Stimulated activated CD8-positive, alpha-beta memory T cell treated with anti-CD3 and anti-CD28 coated beads, Interleukin-7, amount 100 ng/mL, for 1 hour (primary cell): ENCODE results near the gene CPNE9.

ENCODE experiments used
- DNase-seq, 2 donors: peaks; one replicate each; pipeline ENCODE4 v3.0.0-alpha.2; 2020; ENCODE audit warnings: low read depth in 2 of 2

The CPNE9 gene, protein sequence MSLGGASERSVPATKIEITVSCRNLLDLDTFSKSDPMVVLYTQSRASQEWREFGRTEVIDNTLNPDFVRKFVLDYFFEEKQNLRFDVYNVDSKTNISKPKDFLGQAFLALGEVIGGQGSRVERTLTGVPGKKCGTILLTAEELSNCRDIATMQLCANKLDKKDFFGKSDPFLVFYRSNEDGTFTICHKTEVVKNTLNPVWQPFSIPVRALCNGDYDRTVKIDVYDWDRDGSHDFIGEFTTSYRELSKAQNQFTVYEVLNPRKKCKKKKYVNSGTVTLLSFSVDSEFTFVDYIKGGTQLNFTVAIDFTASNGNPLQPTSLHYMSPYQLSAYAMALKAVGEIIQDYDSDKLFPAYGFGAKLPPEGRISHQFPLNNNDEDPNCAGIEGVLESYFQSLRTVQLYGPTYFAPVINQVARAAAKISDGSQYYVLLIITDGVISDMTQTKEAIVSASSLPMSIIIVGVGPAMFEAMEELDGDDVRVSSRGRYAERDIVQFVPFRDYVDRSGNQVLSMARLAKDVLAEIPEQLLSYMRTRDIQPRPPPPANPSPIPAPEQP

DNA sequence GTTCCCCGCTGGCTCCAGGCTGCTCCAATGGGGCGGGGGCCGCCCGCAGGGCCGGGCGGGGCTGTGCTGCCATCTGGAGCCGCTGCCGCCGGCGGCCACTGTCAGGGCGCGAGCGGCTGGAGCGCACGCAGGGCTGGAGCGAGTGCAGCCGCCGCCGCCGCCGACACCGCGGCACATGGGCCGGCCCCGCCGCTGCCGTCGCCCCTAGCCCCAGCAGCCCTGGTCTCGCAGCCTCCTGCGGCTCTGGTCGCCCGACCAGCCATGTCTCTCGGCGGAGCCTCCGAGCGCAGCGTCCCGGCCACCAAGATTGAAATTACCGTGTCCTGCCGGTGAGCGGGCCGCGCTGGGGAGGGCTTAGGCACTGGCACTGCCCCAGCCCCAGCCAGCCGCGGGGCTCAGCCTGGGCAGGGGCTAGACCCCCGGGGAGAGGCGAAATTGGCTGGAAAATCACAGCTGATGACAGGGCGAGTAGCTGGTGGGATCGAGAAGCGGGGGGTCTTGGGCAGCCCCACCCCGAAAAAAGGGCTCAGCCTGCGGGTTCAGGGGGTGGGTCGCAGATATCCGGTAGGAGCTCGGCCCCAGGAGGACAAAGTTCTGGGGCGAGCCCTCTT, at the start of gene CPNE9:
Gene CPNE9 (plus strand): TSS at position 98 of the 611 bp plus-strand sequence. CDS start 164 bp downstream, at position 262.
- no peak for DNase-seq

DNA sequence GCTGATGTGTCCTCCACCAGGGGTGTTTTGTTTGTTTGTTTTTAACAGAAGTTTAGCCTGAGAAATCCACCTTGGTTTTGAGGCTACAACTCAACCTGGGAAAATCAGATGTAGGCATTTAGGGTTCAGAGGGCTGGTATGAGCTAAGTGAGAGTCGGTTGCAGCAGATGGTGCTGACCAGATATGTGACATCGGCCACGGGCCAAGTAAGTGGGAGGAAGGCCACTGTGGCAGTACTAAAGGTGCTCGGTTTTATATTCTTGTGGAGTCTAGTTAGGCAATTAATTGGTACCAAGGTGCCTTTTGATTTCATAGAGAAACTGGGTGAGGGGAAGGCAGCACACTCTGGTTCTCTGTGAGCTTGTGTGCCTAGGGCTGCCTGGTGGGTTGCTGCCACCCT, 43.8 kb upstream of the CPNE9 start:
- no peak for DNase-seq

DNA sequence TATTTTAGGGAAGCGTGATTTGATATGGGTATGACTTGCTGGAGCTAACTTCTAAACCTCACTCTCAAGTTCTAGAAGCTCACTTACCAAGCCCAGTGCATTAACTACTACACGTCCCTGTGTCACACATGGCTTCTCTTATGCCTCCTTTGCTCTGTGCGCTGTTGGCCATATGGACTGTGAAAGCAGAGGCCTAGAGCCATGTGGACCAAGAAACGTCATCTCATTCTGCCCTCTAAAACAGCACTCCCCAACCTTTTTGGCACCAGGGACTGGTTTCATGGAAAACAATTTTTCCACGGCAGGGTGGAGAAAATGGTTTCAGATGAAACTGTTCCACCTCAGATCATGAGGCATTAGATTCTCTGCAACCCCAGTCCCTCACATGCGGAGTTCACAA, 42.7 kb upstream of the CPNE9 start:
- DNase-seq = no peak

DNA sequence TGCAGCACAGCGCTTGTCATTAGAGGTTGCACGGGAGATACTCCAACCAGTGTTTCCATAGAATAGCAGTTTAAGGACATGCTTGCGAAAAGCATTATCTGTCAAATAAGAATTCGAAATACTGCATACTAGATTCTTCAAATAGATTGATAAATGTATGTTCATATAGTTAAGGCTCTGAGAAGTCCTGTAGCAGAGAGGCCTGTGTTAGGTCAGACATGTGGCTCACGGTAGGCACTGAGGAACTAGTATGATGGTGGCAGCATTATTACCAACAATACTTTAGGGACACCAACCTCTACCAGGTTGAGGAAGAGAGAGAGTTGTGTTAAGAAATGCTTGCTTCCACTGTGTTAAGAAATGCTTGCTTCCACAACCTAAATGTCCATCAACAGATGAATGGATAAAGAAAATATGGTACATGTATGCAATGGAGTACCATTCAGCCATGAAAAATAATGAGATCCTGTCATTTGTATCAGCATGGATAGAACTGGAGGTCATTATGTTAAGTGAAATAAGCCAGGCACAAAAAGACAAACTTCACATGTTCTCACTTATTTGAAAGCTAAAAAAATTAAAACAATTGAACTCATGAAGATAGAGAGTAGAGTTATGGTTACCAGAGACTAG, 39.4 kb upstream of the CPNE9 start:
- DNase-seq = no peak

GRCh38 chr3:9666704-9667445, 36.8 kb upstream of the CPNE9 start:
- no peak for DNase-seq

GRCh38 chr3:9669277-9669676, 34.4 kb upstream of the CPNE9 start:
- no peak for DNase-seq

- no peak for DNase-seq
Observed at GRCh38 chr3:9669720-9670432, 33.8 kb upstream of the CPNE9 start.

GRCh38 chr3:9673082-9673481, 30.6 kb upstream of the CPNE9 start:
- DNase-seq = no peak

- DNase-seq = no peak
Observed at GRCh38 chr3:9673752-9674151, 29.9 kb upstream of the CPNE9 start.

- no peak for DNase-seq
Observed at GRCh38 chr3:9675736-9676290, 27.8 kb upstream of the CPNE9 start.

GRCh38 chr3:9676785-9677184, 26.8 kb upstream of the CPNE9 start:
- DNase-seq = no peak

GRCh38 chr3:9678493-9678892, 25.1 kb upstream of the CPNE9 start:
- no peak for DNase-seq

DNA sequence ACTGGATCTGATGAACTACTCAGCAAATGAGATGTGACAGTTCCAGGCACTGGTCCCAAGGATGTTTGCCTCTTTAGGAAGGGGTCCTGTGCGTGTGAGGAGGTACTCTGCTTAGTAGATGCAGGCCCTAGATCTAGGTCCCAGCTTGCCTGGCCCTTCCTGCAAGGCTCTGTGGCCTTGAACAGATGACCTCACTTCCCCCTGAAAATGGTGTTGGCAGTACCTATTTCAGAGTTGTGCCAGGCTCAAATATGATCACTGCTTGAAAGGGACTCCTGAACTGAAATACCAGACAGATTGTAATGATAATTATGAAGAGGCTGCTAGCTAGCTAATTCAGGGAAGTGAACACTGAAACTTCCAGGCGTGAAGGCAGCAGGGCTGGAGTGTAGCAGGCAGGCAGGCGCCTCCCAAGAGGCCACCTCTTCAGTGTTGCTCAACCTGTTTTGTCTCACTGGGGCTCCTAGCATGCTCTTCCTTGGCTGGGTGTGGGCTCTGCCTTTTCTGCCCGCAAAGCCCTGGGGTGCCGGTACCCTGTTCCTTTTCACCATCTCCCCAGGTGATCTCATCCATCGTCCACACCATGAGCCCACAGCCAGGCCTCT, 24.1 kb upstream of the CPNE9 start:
- no peak for DNase-seq

GRCh38 chr3:9681011-9681722, 22.5 kb upstream of the CPNE9 start:
- DNase-seq = no peak

GRCh38 chr3:9681723-9682081, 21.9 kb upstream of the CPNE9 start:
- DNase-seq = no peak

DNA sequence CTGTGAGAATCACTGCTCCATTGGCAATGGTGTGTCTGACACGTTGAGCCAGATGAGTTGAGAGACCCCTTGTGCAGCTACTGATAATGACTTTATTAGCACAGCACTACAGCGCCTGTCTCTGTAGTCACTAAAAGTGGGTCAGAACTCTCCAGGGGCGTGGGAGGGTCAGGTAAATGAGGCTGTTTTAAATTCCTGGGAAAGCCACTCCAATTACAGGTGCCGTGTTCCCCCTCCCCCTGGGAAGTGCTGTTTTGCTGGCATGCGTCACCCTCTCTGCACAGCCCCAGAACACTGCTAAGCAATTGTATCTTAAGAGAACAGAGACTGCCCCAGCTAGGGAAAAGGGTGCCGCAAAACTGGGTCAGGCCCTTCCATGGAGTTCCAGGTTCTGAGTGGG, 21.5 kb upstream of the CPNE9 start:
- no peak for DNase-seq

DNA sequence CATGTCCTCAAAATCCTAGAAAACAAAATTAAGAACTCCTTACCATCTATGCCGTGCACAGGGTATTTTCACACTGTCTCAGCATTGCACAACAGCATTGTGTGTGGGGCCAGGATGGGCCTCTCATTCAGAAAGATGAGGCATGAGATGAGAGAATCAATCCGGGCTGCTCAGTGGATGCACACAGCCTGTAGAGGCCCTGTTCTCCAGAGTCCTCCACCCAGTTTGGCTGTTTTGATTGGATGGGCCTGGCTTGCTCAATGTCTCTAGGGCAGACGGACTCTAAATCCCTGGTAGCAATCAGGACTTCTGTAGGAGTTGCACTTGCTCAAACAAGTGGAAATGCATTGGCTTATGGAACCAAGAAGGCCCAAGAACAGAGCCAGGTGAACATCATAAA, 20.2 kb upstream of the CPNE9 start:
- no peak for DNase-seq

- no peak for DNase-seq
Observed at GRCh38 chr3:9685216-9686049, 18.2 kb upstream of the CPNE9 start.

- DNase-seq = no peak
Observed at GRCh38 chr3:9686050-9686550, 17.5 kb upstream of the CPNE9 start.
